Measurements from ENCODE around the gene SEMA5A. TPM values are rescaled to one million over a fixed set of nuclear protein-coding genes. Genes with fewer than 3 reads are reported as not detected.
A peak's percentile ranks its signal among the peaks of the same experiment; 100 is the strongest.

The SEMA5A gene
- total RNA-seq, 1 donor from 2014 or later: 29.3 TPM

DNA sequence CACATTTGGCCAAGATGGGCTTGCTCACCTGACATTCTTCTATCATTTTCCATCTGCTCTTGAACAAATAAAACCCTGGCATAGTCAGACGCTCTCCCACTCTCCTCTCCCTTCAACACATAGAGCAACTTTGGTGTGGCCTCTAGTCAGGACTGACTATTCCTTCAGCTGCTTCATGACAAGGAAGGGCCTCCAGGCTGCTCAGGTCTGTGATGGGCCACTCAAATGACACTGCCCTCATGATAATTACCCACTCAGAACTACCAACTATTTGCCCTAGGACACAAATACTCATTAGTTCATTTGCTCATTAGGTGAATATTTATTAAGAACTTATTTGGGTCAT is 376.3 kb downstream of the SEMA5A start:
- DNase-seq (ENCODE audit: low spot score): peak; percentile 56

DNA sequence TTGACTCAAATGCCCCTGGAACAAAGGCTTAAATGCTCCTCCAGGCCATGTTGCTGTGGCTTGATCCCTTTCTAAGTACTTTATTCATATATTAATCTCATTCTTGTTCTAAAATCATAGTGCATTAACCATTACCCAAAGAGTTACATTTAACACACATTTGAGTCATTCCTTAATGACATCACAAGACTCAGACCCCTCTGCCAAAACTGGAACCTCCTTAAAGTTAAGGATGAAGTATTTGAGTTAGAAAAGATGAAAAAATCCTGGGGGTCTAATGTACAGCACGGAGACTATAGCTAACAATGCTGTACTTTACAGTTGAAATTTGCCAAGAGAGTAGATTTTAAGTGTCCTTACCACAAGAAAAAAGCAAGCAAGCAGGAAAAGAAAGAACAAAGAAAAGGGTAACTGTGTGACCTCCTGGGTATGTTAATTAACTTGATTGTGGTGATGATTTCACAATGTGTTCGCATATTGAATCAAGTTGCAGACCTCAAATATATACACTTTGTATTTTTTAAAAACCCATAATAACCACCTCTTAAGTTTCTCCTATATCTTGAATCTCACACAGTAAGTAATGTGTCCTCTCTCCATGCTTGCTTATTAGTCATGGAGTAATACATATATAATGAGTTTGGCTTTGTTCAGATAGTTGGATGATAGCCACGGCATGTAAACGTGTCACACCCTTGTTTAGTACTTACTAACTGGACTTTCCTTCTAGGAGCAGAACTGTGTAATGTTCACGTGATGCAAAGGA is 376.9 kb downstream of the SEMA5A start:
- DNase-seq (ENCODE audit: low spot score): no peak

DNA sequence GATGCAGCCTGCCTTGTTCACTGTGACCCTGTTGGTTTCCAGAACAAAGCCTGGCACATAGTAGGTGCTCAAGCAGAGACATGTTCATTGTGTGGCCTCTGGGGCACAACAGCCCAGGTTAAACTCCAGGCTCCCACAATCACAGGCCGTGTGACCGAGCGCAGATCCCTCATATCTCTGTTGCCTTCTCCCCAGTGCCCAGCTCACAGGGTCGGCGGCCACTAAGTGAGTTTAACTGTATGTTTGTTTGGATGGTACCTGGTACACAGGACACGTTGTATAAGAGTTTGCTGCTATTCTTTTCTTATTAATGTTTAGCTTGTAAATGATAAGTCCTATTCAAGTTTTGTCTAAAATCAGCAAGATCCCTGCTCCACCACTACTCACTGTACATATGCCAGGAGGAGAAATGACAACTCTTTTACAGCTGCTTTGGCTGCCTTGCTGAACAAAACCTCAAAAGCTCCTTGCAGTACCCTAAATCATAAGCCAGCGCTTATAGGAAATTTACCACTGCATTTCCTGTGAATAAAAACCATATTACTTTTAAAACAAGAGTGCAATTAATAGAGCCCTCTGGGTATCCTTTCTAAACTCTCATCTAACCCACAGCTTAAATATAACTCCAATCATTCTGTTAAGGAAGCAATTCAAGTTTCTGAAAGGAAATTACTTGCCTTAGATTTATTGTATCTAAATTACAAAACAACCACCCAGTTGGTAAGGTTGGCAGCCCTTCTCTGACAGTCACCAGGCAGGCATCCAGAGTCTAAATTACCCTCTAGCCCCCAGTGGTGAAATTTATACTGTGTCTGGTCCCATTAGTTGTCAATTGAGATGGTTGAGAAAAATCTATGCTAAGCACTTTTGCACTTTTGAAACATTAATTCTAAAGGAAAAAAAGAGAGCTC is 379.4 kb downstream of the SEMA5A start:
- DNase-seq (ENCODE audit: low spot score): no peak

DNA sequence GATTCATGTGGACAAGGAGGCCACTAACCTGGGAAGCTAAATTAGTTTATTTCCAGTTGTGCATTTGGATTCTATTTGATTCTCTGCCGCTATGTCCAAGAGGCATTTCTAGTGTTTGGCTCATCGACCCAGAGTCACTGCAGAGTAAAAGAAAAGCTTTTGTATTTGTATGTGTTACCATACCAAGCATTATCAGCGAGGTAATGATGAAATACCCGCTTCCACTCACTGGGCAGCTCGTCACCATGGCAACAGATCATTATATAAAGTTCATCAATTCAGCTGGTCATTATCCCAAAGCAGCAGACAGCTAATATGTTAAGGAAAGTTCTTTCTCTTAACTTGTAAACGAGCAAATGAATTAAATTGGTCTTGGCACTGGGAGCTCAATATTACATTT is 380.3 kb downstream of the SEMA5A start:
- DNase-seq (ENCODE audit: low spot score): no peak

DNA sequence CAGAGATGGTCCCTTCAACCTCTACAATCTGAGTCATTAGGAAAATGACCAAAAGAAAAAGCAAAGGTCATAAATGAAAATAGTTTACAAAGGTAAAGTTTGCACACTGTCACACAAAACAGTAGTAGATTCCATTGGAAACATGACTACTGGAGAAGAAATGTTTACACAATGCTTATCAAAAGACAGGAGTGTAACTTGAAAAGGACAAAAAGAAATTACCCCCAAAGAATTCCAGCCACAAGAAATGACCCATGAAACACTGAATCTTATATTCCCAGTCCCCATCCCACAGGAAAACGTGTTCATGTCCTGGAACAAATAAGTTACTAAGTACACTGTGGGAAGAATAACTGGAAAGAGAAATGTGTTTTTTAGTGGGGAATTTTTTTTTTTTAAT is 385.1 kb downstream of the SEMA5A start:
- no peak for DNase-seq (ENCODE audit: low spot score)

DNA sequence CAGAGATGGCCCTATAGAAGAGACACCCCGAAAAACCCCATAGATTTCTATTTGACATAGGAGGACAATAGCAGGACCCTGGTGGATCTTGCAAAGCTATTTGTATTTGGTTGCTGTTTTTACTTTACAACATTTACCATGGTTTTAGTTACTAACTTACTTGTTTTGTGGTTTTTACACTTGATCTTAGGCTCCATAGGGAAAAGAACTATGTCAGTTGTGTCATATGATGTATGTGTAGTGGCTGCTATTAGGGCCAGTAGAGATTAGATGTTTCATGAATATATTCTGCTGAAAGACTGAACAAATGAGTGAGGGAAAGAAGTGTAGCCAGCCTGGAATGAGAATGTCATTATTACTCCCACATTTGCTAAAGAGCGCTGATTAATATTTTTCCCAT is 388.1 kb downstream of the SEMA5A start:
- DNase-seq (ENCODE audit: low spot score): no peak

DNA sequence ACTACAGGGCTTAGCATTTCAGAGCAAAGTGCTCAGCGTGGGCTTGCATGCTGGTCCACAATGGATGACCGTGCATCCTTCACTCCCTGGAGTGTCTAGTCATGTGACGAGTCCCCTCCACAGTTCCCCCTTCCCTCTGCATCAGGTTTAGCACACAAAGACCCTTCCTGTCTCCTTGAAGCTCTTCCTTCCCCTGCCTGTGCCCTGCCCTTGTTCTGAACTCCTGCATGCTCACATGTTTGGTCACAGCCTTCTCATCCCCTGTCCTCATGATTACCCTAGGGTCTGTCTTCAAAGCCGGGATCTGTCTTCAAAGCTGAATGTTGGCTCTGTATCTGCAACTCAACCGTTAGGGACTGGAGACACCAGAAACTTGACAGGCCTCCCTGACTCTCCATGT is 388.9 kb downstream of the SEMA5A start:
- no peak for DNase-seq (ENCODE audit: low spot score)

DNA sequence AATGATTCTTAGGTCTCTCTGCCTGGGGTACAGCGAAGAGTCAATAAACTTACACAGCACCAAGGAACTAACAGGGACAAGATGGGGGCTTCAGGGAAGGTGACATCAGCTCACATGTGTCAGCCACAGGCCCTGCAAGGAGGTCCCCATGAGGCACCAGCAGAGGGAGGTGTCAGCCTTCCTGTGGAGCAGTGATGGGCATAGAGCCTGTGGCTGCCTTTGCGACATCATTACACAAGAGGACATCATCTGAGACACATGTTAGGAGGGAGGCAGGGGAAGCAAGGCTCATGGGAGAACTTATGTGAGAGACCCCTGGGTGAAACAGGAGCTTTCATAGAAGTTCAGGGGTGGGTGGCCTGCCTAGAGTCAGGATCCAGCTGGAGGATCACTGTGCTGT is 389.6 kb downstream of the SEMA5A start:
- no peak for DNase-seq (ENCODE audit: low spot score)

DNA sequence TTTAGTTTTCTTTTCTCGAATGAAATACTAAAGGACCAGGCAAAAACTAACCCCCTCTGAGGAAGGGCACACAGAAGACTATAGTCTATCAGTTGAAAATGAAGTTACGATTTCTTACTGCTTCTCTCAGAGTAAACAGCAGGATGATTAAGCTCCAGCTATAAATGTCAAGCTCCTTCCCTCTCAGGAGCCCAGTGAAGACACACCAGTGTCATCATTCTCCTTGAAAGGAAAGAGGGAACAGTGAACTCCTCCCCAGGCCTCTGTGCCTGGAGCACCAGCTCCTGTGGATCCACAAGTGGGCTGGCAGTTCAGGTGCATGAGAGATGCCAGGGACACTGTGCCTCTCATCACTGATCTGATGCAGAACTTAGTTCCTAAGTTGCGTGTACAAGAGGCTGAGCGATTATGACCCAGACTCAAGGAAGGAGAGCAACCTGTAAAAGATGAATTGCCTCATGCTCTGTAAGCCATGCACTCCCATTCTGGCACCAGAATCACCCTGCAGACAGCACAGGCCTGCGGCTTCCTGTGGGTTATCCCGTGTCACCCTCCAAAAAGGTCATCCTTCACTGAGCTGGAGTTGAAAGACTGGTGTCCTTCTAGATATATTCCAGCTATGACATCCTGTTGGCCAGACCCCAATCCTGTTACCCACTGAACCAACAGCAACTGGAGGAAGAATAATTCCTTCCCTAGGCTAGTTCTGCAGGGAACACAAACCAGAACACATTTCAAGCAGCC is 394.0 kb downstream of the SEMA5A start:
- no peak for DNase-seq (ENCODE audit: low spot score)

DNA sequence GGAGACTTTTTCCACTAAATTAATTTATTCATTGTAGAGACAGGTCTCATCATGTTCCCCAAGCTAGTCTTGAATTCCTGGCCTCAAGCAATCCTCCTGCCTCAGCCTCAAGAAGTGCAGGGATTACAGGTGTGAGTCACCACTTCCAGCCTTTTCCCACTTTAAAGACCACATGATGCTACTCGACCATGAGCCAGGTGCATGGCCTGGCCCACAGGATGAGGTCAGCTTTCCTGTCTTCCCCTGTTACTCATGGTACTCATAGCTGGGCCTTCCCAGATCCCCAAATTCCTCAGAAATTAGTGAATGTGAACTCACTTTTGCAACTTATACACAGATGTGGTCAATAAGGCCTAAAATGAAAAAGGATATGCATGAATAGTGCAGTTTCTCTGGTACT is 395.9 kb downstream of the SEMA5A start:
- DNase-seq (ENCODE audit: low spot score): no peak

DNA sequence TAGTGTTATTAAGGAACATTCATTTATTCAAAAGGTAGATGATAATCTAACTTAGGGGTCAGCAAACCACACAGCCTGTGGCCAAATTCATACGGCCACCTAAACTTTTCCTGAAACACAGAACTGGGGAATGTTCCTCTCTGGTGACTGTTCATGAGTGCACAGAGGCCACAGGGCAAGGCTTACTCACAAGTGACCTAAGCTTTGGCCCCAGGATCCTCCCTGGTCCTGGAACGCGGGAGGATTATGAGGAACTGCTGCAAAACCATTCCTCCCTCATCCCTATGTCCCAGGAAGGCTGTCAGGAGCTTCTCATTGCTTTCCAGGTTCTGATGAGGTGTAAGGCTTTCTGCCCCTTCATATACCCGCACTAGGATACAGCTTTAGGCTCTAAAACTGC is 397.6 kb downstream of the SEMA5A start:
- no peak for DNase-seq (ENCODE audit: low spot score)

DNA sequence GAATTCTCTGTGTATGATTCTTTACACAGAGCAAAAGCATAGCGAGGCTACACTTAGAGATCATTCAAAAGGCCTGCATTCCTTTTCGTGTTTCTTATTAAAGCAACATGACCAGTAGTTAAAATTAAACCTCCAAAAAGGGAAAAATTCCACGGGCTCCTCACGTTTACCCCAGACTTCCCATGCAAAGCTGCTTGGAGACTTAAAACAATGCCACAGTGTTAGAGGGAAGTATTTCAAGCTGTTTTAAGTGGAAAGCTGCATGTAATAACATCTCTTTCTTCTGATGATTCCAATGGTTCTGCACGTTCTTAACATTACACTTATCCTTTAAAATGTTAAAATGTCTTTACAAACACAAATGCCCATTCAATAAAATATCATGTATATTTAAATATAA is 405.2 kb downstream of the SEMA5A start:
- no peak for DNase-seq (ENCODE audit: low spot score)

DNA sequence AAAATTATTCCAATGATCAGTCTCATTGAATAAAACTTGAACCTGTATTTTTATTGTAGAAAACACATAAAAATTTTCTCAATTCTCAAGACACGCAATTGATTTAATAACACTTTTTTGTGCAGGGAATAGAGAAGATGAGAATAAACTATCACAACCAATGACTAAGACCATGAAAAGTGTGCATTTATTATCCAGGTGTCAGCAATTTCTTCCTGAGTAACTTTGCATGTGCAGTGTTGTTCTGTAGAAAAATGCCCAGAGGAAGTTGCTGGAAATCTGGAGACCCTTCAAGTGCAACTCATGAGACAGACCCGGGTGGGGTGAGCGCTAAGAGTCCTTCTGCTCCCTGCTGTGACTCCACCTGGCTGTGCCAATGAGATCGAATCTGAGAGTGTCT is 405.7 kb downstream of the SEMA5A start:
- no peak for DNase-seq (ENCODE audit: low spot score)

DNA sequence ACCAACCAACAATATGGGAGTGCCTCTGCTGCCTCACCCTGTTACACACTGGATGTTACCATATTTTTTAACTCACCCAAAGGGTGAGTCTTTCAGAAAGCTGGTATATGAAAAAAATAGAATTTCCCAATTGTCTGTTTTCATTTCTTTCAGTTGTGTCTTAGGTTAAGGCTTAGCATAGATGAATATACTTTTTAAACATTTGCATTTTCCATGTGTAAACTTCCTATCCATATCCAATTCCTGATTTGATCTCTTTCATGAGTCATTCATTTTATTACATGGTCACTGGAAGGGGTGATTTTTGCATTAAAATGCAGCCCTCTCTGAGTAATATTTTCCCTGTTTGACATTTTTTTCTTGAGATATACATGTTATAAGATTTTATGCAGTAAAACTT is 406.5 kb downstream of the SEMA5A start:
- DNase-seq (ENCODE audit: low spot score): no peak

DNA sequence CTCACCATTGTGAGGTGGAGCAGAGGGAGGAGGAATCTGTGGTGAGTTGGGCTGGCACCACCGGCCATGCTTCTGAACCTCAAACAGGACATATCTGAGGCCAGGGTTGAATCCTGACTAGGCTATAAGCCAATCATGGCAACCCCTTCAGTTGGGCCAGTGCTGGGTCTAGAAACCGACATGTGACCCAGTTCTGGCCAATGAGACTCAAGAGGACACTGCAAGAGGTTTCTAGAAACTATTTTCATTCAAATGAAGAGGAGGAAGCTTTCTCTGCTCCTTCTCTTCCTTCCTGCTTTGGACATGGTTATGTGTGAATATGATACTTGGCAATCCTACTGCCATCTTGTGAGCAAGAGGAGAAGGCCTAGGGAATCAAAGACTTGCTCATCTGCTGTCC is 417.7 kb downstream of the SEMA5A start:
- DNase-seq (ENCODE audit: low spot score): no peak

DNA sequence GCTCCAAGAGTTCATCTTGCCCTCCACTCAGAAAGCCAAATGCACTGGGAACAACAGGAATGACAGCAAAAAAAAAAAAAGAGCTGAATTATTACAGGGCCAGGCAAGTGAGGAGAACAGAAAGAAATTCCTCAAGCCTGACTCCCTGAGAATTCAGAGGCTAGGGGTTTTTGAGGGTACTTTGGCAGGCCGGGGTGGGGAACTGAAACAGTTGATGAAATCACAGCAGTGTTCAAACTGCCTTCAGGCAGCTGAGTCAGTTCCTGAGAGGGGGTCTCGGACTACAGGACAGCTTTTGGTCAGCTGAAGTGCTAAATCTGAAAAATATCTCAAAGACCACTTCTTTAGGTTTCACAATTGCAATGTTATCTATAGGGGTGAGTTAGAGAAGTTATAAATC is 419.4 kb downstream of the SEMA5A start:
- DNase-seq (ENCODE audit: low spot score): no peak

DNA sequence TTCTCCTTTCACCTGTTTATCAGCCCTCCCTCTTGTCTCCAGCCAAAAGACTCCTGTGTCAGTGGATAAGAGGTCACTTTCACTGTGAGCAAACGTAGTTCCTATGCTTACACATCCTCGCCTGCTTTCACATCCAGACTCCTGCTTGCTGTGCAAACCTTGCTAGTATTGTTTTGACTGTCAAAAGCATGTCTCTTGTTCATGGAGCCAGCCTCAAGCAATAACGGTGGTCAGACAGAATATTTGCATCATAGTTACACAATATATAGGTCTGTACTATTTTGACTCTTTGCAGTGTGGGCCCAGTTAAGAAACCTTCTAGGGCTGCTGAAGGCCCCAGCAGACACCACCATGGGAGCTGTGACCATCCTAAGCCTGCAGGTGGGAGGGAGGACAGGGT is 420.0 kb downstream of the SEMA5A start:
- DNase-seq (ENCODE audit: low spot score): no peak

DNA sequence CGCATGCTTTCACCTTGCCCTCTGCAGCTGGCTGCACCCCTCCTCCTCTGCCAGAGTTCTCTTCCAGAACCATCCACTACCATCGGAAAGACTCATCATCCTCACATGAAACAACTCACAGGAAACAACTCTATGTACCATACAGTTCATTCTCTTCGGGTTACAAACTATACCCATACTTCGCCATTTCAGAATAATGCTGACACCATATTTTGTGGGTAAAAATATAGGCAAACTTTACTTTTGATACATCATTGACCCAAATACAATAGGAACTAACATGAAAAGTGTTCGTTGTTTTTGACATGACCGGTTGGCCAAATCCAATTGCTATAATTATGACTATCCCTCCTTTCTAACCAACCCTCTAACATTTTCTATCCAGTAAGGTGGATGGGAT is 421.0 kb downstream of the SEMA5A start:
- DNase-seq (ENCODE audit: low spot score): no peak

DNA sequence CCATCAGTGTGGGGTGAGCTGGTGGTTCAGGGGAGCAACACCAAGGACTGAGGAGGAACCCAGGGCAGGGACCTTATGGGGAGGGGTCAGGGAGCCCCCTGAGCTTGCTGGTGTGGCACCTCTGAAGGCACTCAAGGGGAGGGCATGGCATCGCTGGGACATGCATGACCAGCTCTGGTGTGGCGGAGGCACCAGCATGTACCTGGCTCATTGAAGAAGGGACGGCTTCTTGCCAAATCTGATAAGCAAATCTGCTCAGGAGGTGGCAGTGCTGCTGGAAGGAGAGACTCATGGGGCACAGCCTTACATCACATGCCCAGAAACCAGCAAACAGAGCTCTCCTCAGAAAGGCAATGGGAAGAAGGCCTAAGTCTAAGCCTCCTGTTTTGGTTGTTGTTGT is 421.8 kb downstream of the SEMA5A start:
- DNase-seq (ENCODE audit: low spot score): peak; percentile 71

DNA sequence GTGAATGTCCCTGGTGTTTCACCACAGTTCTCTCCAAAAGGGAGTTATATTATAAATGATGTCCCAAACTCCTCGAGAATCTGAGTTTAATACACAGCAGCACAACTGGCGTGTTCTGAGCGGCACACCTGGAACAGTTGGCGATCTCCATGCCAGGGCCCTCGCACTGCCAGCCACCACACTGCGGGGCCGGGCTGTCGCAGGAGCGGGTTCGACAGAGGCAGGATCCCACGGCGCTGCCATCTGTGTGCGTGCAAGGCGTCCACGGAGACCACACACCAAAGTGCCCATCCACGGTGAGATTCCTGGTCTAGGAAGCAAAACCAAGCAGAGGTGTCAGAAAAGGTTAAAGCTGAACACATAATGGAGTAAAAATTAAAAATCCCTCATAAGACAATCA is 423.3 kb downstream of the SEMA5A start:
- DNase-seq (ENCODE audit: low spot score): no peak

DNA sequence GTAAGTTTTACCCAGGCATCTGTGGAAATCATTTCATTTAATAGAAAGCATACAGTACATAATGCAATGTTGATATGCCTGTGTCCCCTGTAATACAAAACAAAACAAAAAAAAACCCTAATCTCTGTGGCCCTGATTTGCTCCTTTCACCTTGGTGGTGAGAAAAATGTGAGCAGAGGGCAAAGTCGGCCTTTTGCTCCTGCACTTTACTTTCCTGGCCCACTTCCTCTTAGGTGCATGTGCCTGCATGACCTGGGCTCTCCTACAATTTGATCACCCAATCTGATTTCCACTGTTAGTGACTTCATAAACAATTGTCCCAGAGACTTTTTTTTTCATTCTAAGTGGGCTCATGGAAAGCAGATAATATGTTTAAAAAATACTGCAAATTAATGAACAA is 424.3 kb downstream of the SEMA5A start:
- peak; percentile 17 for DNase-seq (ENCODE audit: low spot score)

DNA sequence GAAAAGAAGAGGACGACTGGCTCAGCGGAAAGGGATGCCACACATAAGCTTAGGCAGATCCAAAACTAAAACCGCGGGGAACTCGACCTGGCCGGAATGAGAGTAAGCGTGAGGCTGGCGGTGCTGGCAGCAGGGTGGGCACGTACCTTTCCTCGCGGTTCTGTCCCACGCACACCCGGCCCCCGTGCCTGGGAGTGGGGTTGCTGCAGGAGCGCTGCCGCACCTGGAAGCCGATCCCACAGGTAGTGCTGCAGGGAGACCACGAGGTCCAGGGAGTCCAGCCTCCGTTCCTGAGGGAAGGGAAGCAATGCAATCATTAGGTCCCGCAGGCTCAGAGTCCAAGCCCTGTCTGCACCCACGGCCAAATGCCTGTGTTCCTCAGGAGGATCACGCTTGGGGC is 427.0 kb downstream of the SEMA5A start:
- DNase-seq (ENCODE audit: low spot score): no peak

DNA sequence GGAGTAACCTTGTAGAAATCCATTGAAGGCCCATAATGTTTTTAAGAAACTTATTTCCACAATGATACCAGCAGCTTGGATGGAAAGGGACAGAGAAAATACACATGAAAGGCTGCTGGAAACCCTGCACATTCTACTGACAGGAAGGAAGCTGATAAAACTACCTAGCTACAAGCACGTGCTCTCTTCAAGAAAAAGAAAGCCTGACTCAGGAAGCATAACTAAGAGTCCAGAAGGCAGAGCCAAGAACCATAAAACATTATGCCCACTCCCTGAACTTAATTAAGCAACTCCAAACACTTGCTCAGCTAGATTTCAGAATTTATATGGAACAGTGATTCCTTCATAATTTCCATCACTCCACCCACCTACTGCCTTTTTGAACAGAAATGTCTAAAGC is 430.8 kb downstream of the SEMA5A start:
- no peak for DNase-seq (ENCODE audit: low spot score)

Measured in mucosa of gallbladder (tissue), 1 donor.